Mesodermal cell (in vitro differentiated cells): Measurements from ENCODE around the gene SMPD1.

Experiments used
- H3K27ac ChIP-seq: 2 replicates; pipeline ENCODE4 v1.7.0; 2013; ENCODE audit warnings: mild to moderate bottlenecking, low read depth, low read length, moderate library complexity; ENCODE audit not compliant: severe bottlenecking
- H3K36me3 ChIP-seq: 2 replicates; pipeline ENCODE4 v1.7.1; 2013; ENCODE audit warnings: mild to moderate bottlenecking, low read length, moderate library complexity; ENCODE audit not compliant: control insufficient read depth, insufficient read depth
- H3K4me1 ChIP-seq: one replicate; pipeline ENCODE4 v1.7.1; 2013; ENCODE audit warnings: mild to moderate bottlenecking, low read length; ENCODE audit not compliant: insufficient read depth, control insufficient read depth, poor library complexity, severe bottlenecking
- H3K4me3 ChIP-seq: 2 replicates; pipeline ENCODE4 v1.7.0; 2013; ENCODE audit warnings: low read length, control low read depth, mild to moderate bottlenecking; ENCODE audit not compliant: insufficient read depth, poor library complexity, severe bottlenecking; ENCODE audit errors: extremely low read depth
- H3K9me3 ChIP-seq: 2 replicates; pipeline ENCODE4 v1.7.1; 2013; ENCODE audit warnings: mild to moderate bottlenecking, low read length, moderate library complexity; ENCODE audit not compliant: control insufficient read depth
- WGBS, 2 experiments: methylation state at CpG; one replicate each; pipeline ENCODE4 v1.1.5; 2013; ENCODE audit warnings: missing lambda C conversion rate in 2 of 2; ENCODE audit not compliant: insufficient coverage in 2 of 2; 5-methylcytosine and 5-hydroxymethylcytosine counted together

The SMPD1 gene

GRCh38 chr11:6362185-6362872 is 27.9 kb upstream of the SMPD1 start:
- 86 to 87% methylated on average over 4 of the region's 5 CpGs for WGBS, 2 experiments
- H3K4me3 ChIP-seq = no peak overlapping the region
- H3K4me1 ChIP-seq = peaks cover 5% of the 10 kb centered on the region
- H3K9me3 ChIP-seq = no peaks in the 10 kb centered on the region
- H3K36me3 ChIP-seq = no peaks in the 10 kb centered on the region
- no peak overlapping the region for H3K27ac ChIP-seq

- Histone ChIP-seq H3K9me3 (no peaks in the 10 kb centered on the region), H3K4me1 (no peaks in the 10 kb centered on the region), H3K4me3 (no peak overlapping the region), H3K36me3 (no peaks in the 10 kb centered on the region), H3K27ac (no peak overlapping the region)
- 67 to 72% methylated on average over 4 to 6 of the region's 6 CpGs for WGBS, 2 experiments
Measured at GRCh38 chr11:6362873-6363678, 27.2 kb upstream of the SMPD1 start.

- H3K27ac ChIP-seq = no peak overlapping the region
- WGBS, 2 experiments = 84 to 94% methylated on average over 2 of the region's 2 CpGs
- no peaks in the 10 kb centered on the region for H3K4me1 ChIP-seq
- no peak overlapping the region for H3K4me3 ChIP-seq
- no peaks in the 10 kb centered on the region for H3K36me3 ChIP-seq
- no peaks in the 10 kb centered on the region for H3K9me3 ChIP-seq
Measured at GRCh38 chr11:6365659-6366058, 24.6 kb upstream of the SMPD1 start.

GRCh38 chr11:6371825-6372224 is 18.4 kb upstream of the SMPD1 start:
- Histone ChIP-seq H3K4me1 (no peaks in the 10 kb centered on the region), H3K36me3 (no peaks in the 10 kb centered on the region), H3K4me3 (no peak overlapping the region), H3K27ac (no peak overlapping the region), H3K9me3 (no peaks in the 10 kb centered on the region)
- 85 to 93% methylated on average over 6 of the region's 6 CpGs for WGBS, 2 experiments

- Histone ChIP-seq H3K36me3 (no peaks in the 10 kb centered on the region), H3K4me3 (no peak overlapping the region), H3K4me1 (peaks cover 9% of the 10 kb centered on the region), H3K9me3 (no peaks in the 10 kb centered on the region), H3K27ac (no peak overlapping the region)
- 64 to 66% methylated on average over 3 to 4 of the region's 4 CpGs for WGBS, 2 experiments
Measured at GRCh38 chr11:6377902-6378639, 12.2 kb upstream of the SMPD1 start.

GRCh38 chr11:6378640-6378989 is 11.7 kb upstream of the SMPD1 start:
- no peak overlapping the region for H3K27ac ChIP-seq
- no peaks in the 10 kb centered on the region for H3K36me3 ChIP-seq
- no peak overlapping the region for H3K4me3 ChIP-seq
- no CpG with 5 or more reads among the region's 5 CpGs for whole genome bisulfite sequencing, 2 experiments
- H3K9me3 ChIP-seq = no peaks in the 10 kb centered on the region
- H3K4me1 ChIP-seq = peaks cover 9% of the 10 kb centered on the region

GRCh38 chr11:6385046-6385777 is 5.1 kb upstream of the SMPD1 start:
- Histone ChIP-seq H3K27ac (no peak overlapping the region), H3K36me3 (no peaks in the 10 kb centered on the region), H3K4me3 (no peak overlapping the region), H3K4me1 (peaks cover 5% of the 10 kb centered on the region), H3K9me3 (no peaks in the 10 kb centered on the region)
- WGBS, 2 experiments = 69 to 77% methylated on average over 6 of the region's 7 CpGs

GRCh38 chr11:6387811-6388599 is 2.3 kb upstream of the SMPD1 start:
- Histone ChIP-seq H3K9me3 (no peaks in the 10 kb centered on the region), H3K4me3 (no peak overlapping the region), H3K4me1 (peaks cover 5% of the 10 kb centered on the region), H3K36me3 (peaks cover 3% of the 10 kb centered on the region), H3K27ac (no peak overlapping the region)
- WGBS, 2 experiments = 89% methylated on average over 7 to 10 of the region's 12 CpGs

GRCh38 chr11:6388748-6389147 is 1.5 kb upstream of the SMPD1 start:
- Histone ChIP-seq H3K9me3 (no peaks in the 10 kb centered on the region), H3K27ac (no peak overlapping the region), H3K36me3 (peaks cover 3% of the 10 kb centered on the region), H3K4me1 (peaks cover 5% of the 10 kb centered on the region), H3K4me3 (no peak overlapping the region)
- WGBS, 2 experiments = 100% methylated on average over 1 of the region's 1 CpG; no CpG with 5 or more reads in 1 of the 2 experiments
